Motor neuron (in vitro differentiated cells): ENCODE data around the gene NT5E. TPM values are rescaled to one million over a fixed set of nuclear protein-coding genes. Genes with fewer than 3 reads are reported as not detected.
"Not testable (repeated sequence)": the region's sequence is repeated elsewhere in the genome, so short reads cannot be mapped to it uniquely, and the experiment has no call there.

Source experiments
- ATAC-seq, 8 experiments: fragments of 200-7000 bp; cut with Tn5 transposase; replicated peaks in 6 of 8; 2 replicates each; pipeline ENCODE4 v1.8.0; 2021; ENCODE audit warnings: mild to moderate bottlenecking in 8 of 8, moderate library complexity in 8 of 8
- H3K27ac ChIP-seq, 2 donors: fragments of 250-450 bp; sonication (Bioruptor Pico); 2 replicates each; pipeline ENCODE4 v1.9.0; 2021; ENCODE audit warnings: antibody characterized with exemption in 2 of 2, mild to moderate bottlenecking in 2 of 2, moderate library complexity in 1 of 2
- H3K4me1 ChIP-seq, 2 donors: fragments of 250-450 bp; sonication (Bioruptor Pico); replicated peaks in 1 of 2; 2 replicates each; pipeline ENCODE4 v1.6.1; 2021; ENCODE audit warnings: antibody characterized with exemption in 2 of 2, mild to moderate bottlenecking in 2 of 2, moderate library complexity in 1 of 2
- H3K4me3 ChIP-seq, 5 donors: fragments of 250-450 bp; sonication (Bioruptor Pico); 2 replicates each; pipeline ENCODE4 v1.9.0; 2021; ENCODE audit warnings: antibody characterized with exemption in 5 of 5, mild to moderate bottlenecking in 5 of 5, moderate library complexity in 4 of 5
- WGBS, 10 experiments: fragments of 450-650 bp; shearing (Covaris generic); methylation state at CpG; one replicate each; pipeline ENCODE4 v1.0.0; 2022; 5-methylcytosine and 5-hydroxymethylcytosine counted together
- in situ Hi-C, 9 experiments: fragments of 400-800 bp; cut with MboI; loops; one replicate each; pipeline ENCODE4 v1.15.0; 2021; ENCODE audit warnings: low sequenced_read_pairs in 9 of 9, low pct_unique_long_range_greater_than_20kb in 2 of 9; ENCODE audit not compliant: unreplicated experiment in 9 of 9
- total RNA-seq, 8 experiments: library from RNA; unstranded; fragments of 300-600 nt; gene quantifications; 2 replicates each; pipeline versions ENCODE4 v1.2.3 to v1.2.4, GENCODE V29; 2022

NT5E gene
- total RNA-seq, 8 experiments from 2014 or later: 0.42 to 64.2 (median 1.0) TPM

GRCh38 chr6:85494547-85495536, 45.0 kb downstream of the NT5E start:
- 5 to 90% (median 76%) methylated on average over 1 to 5 of the region's 5 CpGs; no CpG with 5 or more reads in 1 of the 10 experiments for WGBS, 10 experiments
- ATAC-seq: peak in 3 of 8 experiments; percentile 62 to 85 (median 80)
- in situ Hi-C loops: loop anchor here in 3 of 9 experiments (10.0 to 25.0 kb wide), 2 partner anchors 133 to 140 kb away; no protein-coding TSS in a partner anchor

GRCh38 chr6:85496009-85496579, 46.2 kb downstream of the NT5E start:
- ATAC-seq: no peak
- H3K27ac ChIP-seq: no peak overlapping the region
- H3K4me1 ChIP-seq: no peaks in the 10 kb centered on the region
- 86 to 99% (median 95%) methylated on average over 3 to 7 of the region's 8 CpGs; no CpG with 5 or more reads in 3 of the 10 experiments for WGBS, 10 experiments
- in situ Hi-C loops: loop anchor here in 3 of 9 experiments (10.0 to 25.0 kb wide), 2 partner anchors 134 to 141 kb away; no protein-coding TSS in a partner anchor
- H3K4me3 ChIP-seq: no peak overlapping the region

More at GRCh38 chr6:85494547-85495536, 45.0 kb downstream of the NT5E start:
- Histone ChIP-seq H3K27ac (no peak overlapping the region), H3K4me1 (no peaks in the 10 kb centered on the region), H3K4me3 (no peak overlapping the region)

GRCh38 chr6:85496856-85497255, 47.0 kb downstream of the NT5E start:
- in situ Hi-C loops: loop anchor here in 3 of 9 experiments (10.0 to 25.0 kb wide), 2 partner anchors 135 to 142 kb away; no protein-coding TSS in a partner anchor
- Histone ChIP-seq H3K4me1 (no peaks in the 10 kb centered on the region), H3K4me3 (no peak overlapping the region), H3K27ac (no peak overlapping the region)
- WGBS, 10 experiments: 90 to 100% (median 100%) methylated on average over 2 of the region's 5 CpGs; no CpG with 5 or more reads in 7 of the 10 experiments
- no peak for ATAC-seq

- no peaks in the 10 kb centered on the region for H3K4me1 ChIP-seq
- no peak overlapping the region for H3K27ac ChIP-seq
- in situ Hi-C loops: loop anchor here in 3 of 9 experiments (10.0 to 25.0 kb wide), 2 partner anchors 136 to 144 kb away; no protein-coding TSS in a partner anchor
- 20 to 100% (median 100%) methylated on average over 1 of the region's 2 CpGs; no CpG with 5 or more reads in 2 of the 10 experiments for WGBS, 10 experiments
- H3K4me3 ChIP-seq: no peak overlapping the region
- no peak for ATAC-seq
These were observed 48.8 kb downstream of the NT5E start for GRCh38 chr6:85498596-85499258.

GRCh38 chr6:85506441-85507093, 56.7 kb downstream of the NT5E start:
- ATAC-seq: no peak

GRCh38 chr6:85516168-85516567, 66.3 kb downstream of the NT5E start:
- no peaks in the 10 kb centered on the region for H3K4me1 ChIP-seq
- no peak overlapping the region for H3K4me3 ChIP-seq
- no peak overlapping the region for H3K27ac ChIP-seq
- ATAC-seq: no peak
- in situ Hi-C loops: no loop called here

More at GRCh38 chr6:85506441-85507093, 56.7 kb downstream of the NT5E start:
- in situ Hi-C loops: no loop called here
- H3K4me1 ChIP-seq: no peaks in the 10 kb centered on the region
- H3K4me3 ChIP-seq: no peak overlapping the region
- 80 to 100% (median 94%) methylated on average over 1 to 7 of the region's 8 CpGs for WGBS, 10 experiments
- H3K27ac ChIP-seq: no peak overlapping the region

- ATAC-seq, in situ Hi-C loops, H3K27ac ChIP-seq, H3K4me3 ChIP-seq, H3K4me1 ChIP-seq: not testable (repeated sequence)
- 50 to 100% (median 83%) methylated on average over 1 to 2 of the region's 2 CpGs; no CpG with 5 or more reads in 2 of the 10 experiments for WGBS, 10 experiments
These were observed 74.4 kb downstream of the NT5E start for GRCh38 chr6:85524281-85524680.

GRCh38 chr6:85537055-85537494, 87.2 kb downstream of the NT5E start:
- 12 to 83% (median 63%) methylated on average over 2 of the region's 2 CpGs for WGBS, 10 experiments
- no peak overlapping the region for H3K4me3 ChIP-seq
- no peak for ATAC-seq
- in situ Hi-C loops: no loop called here
- no peak overlapping the region for H3K27ac ChIP-seq
- no peaks in the 10 kb centered on the region for H3K4me1 ChIP-seq

- no peak for ATAC-seq
- WGBS, 10 experiments: 57 to 100% (median 95%) methylated on average over 1 of the region's 1 CpG; no CpG with 5 or more reads in 2 of the 10 experiments
- in situ Hi-C loops: no loop called here
- Histone ChIP-seq H3K27ac (no peak overlapping the region), H3K4me1 (no peaks in the 10 kb centered on the region), H3K4me3 (no peak overlapping the region)
These were observed 94.9 kb downstream of the NT5E start for GRCh38 chr6:85544776-85545175.

Other genes with a start within 250 kb of the NT5E start
- gene SNX14, start 143.8 kb downstream of the NT5E start, total RNA-seq: 100 to 1,000 TPM in 1 of 8 experiments, 10 to 100 TPM in 7; 48.3 to 101 (median 65.1) TPM
- 100 to 1,000 TPM in 2 of 8 experiments, 10 to 100 TPM in 6; 49.4 to 150 (median 62.7) TPM for gene SYNCRIP, start 192.8 kb downstream of the NT5E start, total RNA-seq